T follicular helper cell (primary cell): ENCODE data around the gene PACC1.
"Not testable (repeated sequence)": the region's sequence is repeated elsewhere in the genome, so short reads cannot be mapped to it uniquely, and the experiment has no call there.

ENCODE experiments used
- DNase-seq: peaks from one replicate; pipeline ENCODE4 v3.0.0-alpha.2; 2020; ENCODE audit warnings: low read depth

PACC1 gene

DNA sequence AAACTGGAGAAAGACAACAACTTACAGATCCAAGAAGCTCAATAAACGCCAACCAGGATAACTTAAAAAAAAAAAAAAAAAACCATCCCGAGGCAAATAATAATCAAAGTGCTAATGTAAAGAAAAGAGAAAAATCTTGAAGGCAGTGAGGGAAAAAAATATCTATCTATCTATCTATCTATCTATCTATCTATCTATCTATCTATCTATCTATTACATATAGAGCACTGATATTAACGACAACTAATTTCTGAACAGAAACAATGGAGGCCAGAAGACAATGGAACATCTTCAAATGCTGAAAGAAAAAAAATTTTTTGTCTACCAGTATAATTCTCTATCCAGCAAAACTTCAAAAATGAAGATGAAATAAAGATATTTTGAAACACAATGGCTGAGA, 18.0 kb downstream of the PACC1 start:
- no peak for DNase-seq

DNA sequence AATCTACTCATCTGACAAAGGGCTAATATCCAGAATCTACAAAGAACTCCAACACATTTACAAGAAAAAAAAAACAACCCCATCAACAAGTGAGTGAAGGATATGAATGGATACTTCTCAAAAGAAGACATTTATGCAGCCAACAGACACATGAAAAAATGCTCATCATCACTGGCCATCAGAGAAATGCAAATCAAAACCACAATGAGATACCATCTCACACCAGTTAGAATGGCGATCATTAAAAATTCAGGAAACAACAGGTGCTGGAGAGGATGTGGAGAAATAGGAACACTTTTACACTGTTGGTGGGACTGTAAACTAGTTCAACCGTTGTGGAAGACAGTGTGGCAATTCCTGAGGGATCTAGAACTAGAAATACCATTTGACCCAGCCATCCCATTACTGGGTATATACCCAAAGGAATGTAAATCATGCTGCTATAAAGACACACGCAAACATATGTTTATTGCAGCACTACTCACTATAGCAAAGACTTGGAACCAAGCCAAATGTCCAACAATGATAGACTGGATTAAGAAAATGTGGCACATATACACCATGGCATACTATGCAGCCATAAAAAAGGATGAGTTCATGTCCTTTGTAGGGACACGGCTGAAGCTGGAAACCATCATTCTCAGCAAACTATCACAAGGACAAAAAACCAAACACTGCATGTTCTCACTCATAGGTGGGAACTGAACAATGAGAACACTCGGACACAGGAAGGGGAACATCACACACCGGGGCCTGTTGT, 18.8 kb downstream of the PACC1 start:
- not testable (repeated sequence) for DNase-seq

DNA sequence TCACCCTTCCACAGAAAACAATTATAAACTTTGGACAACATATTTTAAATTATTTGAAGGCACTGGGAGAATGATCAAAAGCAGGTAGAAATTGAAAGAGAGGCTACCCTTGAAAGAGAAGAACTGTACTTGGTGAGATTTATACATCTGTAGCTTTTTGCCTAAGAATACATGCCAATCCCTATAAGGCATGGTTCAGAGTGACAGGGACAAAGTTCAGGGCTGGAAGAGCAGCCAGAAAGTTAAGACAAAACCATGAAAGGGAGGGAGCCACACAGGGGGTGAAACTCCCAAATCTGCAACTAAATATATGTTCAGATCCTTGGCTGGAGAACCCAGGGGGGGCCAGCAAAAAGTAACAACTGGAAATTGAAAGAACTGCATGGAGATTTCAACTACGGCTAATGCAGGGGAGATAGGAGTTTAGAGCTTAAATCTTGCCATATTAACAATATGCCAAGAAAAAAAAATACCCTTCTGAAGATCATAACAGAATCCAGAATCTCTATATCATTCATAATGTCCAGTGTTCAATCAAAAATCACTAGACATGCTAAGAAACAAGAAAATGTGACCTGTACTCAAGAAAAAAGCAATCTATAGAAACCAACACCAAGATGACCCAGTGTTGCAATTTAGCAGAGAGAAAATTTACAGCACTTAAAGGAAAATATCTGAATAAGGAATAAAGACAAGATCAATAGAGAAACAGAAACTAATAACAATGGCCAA, 25.5 kb downstream of the PACC1 start:
- no peak for DNase-seq

DNA sequence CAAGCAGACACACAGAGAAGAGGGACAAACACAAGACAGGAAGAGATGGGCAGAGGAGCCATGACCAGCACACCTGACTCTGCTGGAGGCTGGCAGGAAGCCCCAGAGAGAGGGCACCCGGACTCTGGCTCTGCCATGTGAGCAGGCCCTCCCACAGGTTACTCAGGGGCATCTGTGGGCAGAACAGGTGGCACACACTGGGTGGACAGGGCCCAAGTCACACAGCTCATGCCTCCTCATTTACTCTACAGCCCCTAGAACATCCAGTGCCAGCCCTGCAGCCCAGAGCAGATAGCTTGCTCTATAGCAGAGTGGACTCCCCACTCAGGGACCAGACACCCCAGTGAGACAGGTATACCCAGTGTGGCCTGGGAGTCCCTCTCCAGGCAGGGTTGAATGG, 28.7 kb downstream of the PACC1 start:
- no peak for DNase-seq

DNA sequence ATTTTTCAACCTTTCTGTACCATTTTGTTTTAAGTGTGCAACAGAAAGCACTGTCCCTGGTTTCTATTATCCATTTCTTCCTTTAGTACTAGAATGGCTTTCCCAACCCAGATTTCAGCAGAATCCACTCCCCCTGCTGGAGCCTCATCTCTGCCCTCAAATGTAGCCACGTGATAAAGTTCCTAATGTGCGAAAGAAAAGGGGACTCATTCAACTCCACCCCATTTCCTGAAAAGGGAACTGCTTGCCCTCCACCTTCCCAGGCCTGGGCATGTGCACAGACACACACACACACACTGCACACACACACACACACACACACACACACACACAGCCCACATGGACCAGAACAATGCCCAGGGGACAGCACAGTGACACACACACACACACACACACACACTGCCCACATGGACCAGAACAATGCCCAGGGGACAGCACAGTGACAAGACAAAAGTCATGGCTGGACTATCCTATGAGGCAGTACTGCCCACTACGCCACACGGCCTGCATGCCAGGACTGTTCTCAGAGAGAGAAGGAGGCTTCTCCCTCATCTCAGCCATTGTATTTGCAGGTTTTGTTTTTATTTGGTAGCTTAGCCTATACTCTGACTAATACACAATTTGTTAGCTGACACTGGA, 33.2 kb downstream of the PACC1 start:
- no peak for DNase-seq

DNA sequence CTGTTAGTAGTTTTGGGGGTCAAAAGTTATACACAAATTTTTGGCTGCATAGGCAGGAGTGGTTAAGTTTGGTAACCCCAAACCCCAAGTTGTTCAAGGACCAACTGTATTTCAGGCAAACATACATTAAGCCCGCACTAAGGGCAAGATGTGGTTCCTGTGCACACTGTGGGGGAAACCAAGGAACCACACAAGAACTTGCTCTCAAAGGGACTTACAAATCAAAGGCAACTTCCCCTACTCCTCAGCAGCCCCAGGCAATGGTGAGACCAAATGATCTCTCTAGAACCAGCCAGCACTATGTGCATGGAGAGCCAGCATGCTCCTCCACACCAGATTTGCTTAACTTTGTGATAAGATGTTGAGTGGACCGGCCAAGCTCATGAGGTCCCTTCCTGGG, 35.3 kb downstream of the PACC1 start:
- DNase-seq, result no peak

DNA sequence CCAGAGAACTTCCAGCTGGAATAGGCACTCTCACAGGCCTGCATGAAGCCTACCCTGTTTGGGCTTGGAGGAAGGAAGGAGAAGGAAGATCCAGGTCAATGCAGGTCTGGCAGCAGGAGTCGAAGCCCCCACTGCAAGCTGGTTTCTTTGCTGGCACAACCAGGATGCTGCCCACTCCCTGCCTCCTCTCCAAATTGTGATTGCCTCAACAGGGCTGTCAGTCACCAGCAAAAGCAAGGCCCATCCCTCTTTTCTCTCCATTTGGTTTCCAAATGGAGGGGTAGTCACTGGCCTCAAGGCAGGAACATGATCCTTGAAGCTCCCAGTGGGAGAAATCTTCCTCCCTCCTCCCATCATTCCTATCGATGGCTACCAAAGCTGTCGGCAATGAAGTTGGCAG, 37.0 kb downstream of the PACC1 start:
- no peak for DNase-seq

DNA sequence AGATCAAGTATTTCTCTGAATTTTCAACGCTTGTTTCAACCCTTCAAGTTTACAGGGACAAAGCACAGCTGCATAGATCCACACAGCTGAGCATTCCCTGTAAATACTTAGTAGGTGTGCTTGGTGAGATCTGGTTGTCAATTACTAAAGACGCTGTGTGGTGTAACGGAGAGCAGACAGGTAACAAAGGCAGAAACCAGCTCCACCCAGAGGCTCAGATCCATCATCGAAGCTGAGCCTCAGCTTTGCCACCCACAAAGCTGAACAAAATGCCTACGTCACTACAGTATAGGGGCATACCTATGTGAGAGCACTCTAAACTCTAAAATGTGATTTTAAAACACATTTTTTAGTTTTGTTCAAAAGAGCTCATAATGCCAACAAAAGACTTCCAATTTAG, 38.7 kb downstream of the PACC1 start:
- DNase-seq, result no peak

DNA sequence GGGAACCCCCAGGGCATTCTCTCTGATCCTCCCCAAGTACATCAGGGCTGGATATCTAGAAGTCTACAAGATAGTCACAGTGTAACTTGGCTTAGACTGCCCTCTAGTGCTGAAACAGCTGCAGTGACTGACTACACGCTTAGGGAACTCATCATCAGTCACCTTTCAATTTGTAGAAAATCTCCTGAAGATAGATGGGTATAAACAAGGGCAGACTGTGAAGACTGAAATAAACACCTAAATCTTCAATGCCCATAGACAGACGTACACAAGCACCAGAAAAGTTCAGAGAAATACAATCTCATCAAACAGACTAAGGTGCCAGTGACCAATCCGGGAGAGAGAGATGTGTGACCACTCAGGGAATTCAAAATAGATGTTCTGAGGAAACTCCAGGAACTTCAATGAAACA, 46.6 kb downstream of the PACC1 start:
- DNase-seq, result peak; percentile 32

DNA sequence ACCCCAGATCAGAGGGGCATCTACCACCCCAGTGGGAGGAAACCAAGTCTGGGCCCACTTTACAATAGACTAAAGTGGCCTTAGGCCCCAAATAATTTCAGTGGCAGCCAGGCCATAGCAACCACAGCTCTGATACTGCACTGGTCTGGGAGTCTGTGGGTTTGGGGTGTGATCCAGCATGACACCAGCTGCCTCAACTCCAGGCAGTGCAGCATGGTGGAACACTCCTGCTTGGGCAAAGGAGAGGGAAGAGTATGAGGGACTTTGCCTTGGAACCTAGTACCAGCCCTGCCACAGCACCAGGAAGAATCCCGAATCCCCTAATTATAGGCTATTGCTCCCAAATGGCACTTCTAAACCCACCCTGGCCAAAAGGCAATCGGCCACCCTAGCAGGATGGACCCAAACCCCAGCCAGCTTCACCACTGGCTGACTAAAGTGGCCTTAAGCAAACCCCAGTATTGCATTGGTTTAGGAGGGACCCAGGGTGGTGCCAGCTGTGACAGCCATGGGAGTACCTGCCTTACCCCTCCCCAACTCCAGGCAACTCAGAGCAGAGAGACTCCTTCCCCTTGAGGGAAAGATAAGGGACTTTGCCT, 47.1 kb downstream of the PACC1 start:
- no peak for DNase-seq

DNA sequence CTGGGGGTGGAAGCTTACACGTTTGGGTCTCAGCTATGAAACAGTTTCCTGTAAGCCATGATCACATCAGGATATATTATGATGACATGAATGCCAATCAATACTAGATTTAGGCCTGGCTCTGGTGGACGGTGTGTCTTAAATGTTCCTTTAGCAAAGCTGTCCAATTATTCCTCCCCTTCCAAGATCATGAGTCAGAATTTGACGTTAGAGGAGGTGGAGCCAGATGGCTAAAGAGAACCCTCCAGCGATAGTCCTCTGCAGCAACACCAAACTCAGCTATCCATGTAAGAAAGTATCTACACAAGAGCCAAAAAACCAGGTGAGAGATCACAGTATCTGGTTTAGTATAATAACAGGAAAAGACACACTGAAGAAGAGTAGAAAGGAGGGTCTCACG, 47.8 kb downstream of the PACC1 start:
- no peak for DNase-seq

DNA sequence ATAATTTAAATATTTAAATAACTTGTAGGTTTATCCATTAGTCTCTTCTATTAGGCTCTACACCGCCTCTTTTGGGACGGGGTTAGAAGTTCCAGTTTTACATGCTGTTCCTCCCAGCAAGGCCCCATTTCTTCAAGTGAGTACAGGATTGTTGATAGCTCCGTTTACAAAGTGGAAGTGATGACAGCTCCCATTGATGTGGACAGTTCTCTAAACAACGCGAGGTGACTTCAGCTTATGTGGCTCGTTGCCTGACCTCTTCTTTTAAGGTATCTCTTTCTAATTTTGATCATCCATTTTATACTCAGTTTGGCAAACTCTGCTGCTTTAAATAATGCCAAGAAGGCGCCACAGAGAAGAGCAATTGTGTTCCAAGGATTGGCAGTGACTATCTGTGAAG, 49.7 kb downstream of the PACC1 start:
- no peak for DNase-seq

DNA sequence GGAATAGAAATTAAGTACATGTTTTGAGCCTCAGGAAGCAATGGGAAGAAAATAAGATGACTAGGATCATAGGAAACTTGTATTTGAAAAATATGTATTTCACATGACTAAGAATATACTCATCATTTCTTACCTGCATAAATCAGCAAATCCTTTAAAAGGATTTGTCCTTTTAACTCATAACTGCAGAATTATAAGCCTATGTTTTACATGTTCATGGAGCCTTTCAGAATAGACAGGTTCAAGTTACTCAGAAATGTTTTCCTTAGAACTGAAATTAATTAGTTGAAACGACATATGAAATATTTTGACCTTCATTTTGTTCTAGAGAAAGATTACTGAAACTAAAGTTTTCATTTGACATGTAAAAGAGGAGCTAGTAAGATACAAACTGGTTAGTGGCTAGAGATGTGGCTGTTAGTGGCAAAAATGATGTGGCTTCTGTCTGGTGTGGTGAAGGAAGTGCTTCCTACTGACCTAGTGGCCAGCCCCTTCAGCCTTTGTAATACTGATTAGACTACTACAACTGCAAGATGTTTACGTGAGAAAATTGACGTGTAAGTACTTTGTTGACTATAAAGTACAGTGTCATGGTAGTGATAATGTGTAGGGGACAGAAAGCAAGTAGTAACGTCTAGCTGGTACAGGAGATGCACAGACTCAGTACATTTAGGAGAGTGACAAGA, 54.7 kb downstream of the PACC1 start:
- DNase-seq, result no peak

DNA sequence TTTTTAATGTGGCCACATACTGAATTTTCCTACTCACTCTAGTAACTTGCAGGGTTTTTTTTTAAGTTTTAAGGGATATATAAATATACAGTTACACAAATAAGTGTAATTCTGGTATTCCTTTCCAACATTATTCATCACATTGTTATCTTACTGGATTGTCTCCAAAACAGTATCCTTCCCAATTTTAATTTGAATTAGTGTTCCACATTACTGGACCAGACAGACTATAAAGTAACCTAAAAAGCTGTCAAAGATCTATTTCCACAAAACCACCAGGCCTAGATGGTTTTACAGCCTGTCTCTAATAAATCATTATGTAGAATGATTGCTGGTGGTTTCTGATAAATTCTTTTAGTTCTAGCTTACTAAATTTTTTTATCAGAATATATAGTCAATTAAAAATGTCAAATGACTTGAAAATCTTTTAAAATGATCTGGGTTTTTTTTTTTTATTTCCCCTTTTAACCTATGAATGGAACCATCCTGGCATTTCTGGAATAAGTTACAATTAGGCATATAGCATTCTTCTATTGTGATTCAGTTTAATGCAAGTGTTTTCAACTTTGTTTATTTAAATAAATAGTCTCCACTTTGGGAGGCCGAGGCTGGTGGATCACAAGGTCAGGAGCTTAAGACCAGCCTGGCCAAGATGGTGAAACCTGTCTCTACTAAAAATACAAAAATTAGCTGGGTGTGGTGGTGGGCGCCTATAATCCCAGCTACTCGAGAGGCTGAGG, 59.3 kb downstream of the PACC1 start:
- DNase-seq, result no peak

DNA sequence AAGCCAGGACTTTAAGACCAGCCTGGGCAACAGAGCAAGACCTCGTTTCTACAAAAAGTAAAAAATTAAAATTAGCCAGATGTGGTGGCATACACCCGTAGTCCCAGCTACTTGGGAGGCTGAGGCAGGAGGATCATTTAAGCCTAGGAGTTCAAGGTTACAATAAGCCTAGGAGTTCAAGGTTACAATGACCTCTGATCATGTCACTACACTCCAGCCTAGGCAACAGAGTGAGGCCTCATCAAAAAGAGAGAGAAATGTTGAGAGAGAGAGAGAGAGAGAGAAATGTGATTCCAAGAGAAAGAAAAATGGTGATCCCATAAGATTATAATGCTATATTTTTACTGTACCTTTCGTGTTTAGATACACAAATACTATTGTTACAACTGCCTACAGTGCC, 60.2 kb downstream of the PACC1 start:
- no peak for DNase-seq

DNA sequence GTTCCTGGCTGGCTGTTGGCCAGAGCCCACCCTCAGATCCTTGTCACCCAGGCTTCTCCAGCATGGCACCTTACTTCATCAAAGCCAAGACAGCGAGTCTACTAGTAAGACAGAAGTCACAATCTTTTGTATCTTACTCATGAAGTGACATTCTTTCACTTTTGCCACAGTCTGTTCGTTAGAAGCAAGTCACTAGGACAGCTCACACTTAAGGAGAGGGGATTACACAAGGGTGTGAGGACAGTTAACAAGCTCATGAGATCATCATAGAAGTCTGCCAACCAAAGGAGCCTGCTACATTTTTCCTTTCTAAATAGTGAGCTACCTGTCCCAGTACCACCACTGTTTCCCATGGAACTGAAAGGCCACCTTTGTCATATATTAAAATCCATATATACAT, 61.5 kb downstream of the PACC1 start:
- no peak for DNase-seq

DNA sequence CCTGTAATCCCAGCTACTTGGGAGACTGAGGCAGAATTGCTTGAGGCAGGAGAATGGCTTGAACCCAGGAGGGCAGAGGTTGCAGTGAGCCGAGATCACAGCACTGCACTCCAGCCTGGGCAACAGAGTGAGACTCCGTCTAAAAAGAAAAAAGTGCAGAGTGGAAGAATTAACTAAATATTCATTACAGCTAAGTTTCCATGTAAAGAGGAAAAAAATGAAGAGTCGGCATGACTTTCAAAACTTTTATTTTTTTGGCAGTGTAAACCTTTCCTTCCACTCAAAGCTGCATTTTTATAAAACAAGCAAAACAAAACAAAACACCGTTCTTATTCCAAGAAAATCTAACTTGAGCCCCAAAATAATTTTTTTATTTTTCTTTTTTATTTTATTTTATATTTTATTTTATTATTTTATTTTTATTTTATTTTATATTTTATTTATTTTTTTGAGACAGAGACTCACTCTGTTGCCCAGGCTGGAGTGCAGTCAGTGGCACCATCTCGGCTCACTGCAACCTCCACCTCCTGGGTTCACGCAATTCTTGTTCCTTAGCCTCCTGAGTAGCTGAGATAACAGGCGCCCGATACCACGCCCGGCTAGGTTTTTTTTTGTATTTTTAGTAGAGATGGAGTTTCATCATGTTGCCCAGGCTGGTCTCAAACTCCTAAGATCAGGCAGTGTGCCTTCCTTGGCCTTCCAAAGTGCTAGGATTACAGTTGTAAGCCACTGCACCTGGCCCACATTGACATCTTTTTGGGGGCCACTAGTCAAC, 62.9 kb downstream of the PACC1 start:
- no peak for DNase-seq

DNA sequence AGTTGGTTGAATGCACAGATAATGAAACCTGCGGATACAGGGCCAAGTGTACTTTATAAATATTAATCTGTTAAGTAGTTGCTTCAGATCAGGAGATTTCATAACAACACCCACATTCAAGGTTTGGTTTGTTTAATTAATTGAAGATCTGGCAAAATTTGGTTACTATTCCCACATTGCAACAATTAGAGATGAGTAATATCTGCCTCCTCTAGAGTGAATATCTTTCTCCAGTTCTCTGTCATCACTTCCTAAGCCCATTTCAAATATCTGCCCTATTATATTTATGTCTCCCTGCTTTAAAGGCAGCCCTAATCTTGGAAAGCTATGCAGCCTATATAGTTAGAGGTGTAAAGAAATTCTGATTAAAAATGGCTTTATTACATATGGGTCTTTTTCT, 68.1 kb downstream of the PACC1 start:
- no peak for DNase-seq

DNA sequence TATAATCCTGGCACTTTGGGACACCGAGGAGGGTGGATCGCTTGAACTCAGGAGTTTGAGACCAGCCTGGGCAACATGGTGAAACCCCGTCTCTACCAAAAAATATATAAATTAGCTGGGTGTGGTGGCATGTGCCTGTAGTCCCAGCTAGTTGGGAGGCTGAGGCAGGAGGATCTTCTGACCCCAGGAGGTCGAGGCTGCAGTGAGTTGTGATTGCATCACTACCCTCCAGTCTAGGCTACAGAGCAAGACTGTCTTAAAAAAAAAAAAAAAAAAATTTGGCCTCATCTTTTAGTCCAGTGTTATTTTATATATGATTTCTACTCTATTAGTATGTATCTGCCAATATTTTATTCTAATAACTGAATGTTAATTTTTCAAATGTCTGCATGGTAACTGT, 69.8 kb downstream of the PACC1 start:
- DNase-seq, result no peak

DNA sequence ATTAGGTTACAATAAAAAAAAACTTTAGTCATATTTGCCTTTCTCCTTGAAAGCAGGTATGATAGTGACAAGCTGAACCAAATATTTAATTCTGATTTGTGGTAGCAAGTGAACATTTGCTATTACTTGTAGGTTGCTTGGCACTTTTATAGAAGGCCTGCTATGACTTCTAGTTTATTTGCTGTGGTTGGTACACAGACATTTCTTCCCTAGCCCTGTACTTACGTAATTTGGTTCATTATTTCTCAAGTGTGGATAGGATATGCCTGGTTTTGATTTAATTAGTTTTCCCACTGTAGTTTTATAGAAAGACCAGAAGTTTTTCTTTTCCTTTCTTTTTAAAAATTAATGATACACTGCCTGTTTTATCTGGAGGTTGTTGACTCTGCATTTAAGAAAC, 73.6 kb downstream of the PACC1 start:
- no peak for DNase-seq

DNA sequence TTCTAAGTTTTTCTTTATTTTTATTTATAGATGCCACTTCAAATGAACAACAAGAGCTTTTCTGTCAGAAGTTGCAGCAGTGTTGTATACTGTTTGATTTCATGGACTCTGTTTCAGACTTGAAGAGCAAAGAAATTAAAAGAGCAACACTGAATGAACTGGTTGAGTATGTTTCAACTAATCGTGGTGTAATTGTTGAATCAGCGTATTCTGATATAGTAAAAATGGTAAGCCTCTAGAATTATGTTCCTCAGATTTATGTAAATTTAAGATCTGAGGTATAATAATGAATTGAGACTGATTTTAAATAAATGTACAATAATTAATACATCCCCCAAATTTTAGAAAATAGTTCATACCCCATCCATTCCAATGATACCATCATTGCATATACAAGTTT, 85.6 kb downstream of the PACC1 start:
- DNase-seq, result no peak
